B cell (primary cell): Measurements from ENCODE around the gene ME1. TPM values are rescaled to one million over a fixed set of nuclear protein-coding genes. Genes with fewer than 3 reads are reported as not detected.

Source experiments
- ATAC-seq: fragments of 200-7000 bp; cut with Tn5 transposase; one replicate; pipeline ENCODE4 v1.10.0; 2021; ENCODE audit warnings: low read depth, mild to moderate bottlenecking, moderate number of reproducible peaks, moderate library complexity
- CTCF ChIA-PET: fragments of 350-600 bp; sonication (Branson Sonifier 250); formaldehyde crosslinking; loops from one replicate; lab custom pipeline; 2021; ENCODE audit warnings: antibody characterized with exemption, inconsistent platforms; lab: Charles Lee
- POLR2A ChIA-PET: fragments of 350-600 bp; sonication (Branson Sonifier 250); formaldehyde crosslinking; loops from one replicate; lab custom pipeline; 2021; ENCODE audit warnings: antibody characterized with exemption; lab: Charles Lee
- DNase-seq: peaks from one replicate; pipeline ENCODE4 v3.0.0; 2013
- H2AFZ ChIP-seq: 2 replicates; pipeline ENCODE4 v1.6.1; 2012; ENCODE audit warnings: mild to moderate bottlenecking, low read depth, low read length; ENCODE audit not compliant: insufficient read depth, poor library complexity, severe bottlenecking
- H3K27ac ChIP-seq, 2 donors: 1 replicate in 1 of 2; 2 replicates in 1 of 2; pipeline ENCODE4 v1.5.1; 2012 to 2013; ENCODE audit warnings: low read length in 2 of 2, mild to moderate bottlenecking in 2 of 2, moderate library complexity in 1 of 2
- H3K27me3 ChIP-seq, 4 experiments: fragments of 200-600 bp in 1 of 4; sonication (generic) in 1 of 4; replicated peaks in 1 of 4; 1 replicate in 2 of 4; 2 replicates in 2 of 4; pipeline versions ENCODE4 v1.6.1 to v1.7.0; 2013 to 2016; ENCODE audit warnings: low read length in 3 of 4, mild to moderate bottlenecking in 2 of 4, mixed read lengths in 1 of 4, moderate library complexity in 1 of 4; ENCODE audit not compliant: insufficient read depth in 4 of 4, control insufficient read depth in 3 of 4; ENCODE audit errors: control extremely low read depth in 1 of 4
- H3K36me3 ChIP-seq, 2 experiments: replicated peaks in 1 of 2; 1 replicate in 1 of 2; 2 replicates in 1 of 2; pipeline versions ENCODE4 v1.6.1 to v1.7.1; 2013; ENCODE audit warnings: low read length in 1 of 2; ENCODE audit not compliant: insufficient read depth in 2 of 2, control insufficient read depth in 1 of 2; ENCODE audit errors: control extremely low read depth in 1 of 2, extremely low read depth in 1 of 2
- H3K4me1 ChIP-seq, 2 donors: fragments of 200-600 bp in 1 of 2; sonication (generic) in 1 of 2; 1 replicate in 1 of 2; 2 replicates in 1 of 2; pipeline versions ENCODE4 v1.5.1 to v1.6.1; 2013 to 2017; ENCODE audit warnings: low read length in 2 of 2; ENCODE audit not compliant: control insufficient read depth in 2 of 2, insufficient read depth in 2 of 2
- H3K4me2 ChIP-seq: replicated peaks from 2 replicates; pipeline ENCODE3; 2012; ENCODE audit warnings: mild to moderate bottlenecking, low read depth, low read length; ENCODE audit not compliant: poor library complexity, severe bottlenecking
- H3K4me3 ChIP-seq, 5 experiments: fragments of 200-600 bp in 1 of 5; sonication (generic) in 1 of 5; 1 replicate in 3 of 5; 2 replicates in 2 of 5; pipeline versions ENCODE4 v1.5.1 to v1.7.0; 2011 to 2016; ENCODE audit warnings: low read length in 4 of 5, mild to moderate bottlenecking in 4 of 5, low read depth in 2 of 5, control low read depth in 1 of 5, moderate library complexity in 1 of 5; ENCODE audit not compliant: insufficient read depth in 1 of 5; ENCODE audit errors: control extremely low read depth in 1 of 5, extremely low read depth in 1 of 5
- H3K79me2 ChIP-seq: fragments of 200-600 bp; sonication (generic); one replicate; pipeline ENCODE4 v1.6.0; 2016; ENCODE audit warnings: low read length; ENCODE audit not compliant: control insufficient read depth, insufficient read depth
- H3K9ac ChIP-seq: fragments of 200-600 bp; sonication (generic); 2 replicates; pipeline ENCODE4 v1.6.1; 2017; ENCODE audit warnings: mild to moderate bottlenecking, low read length, moderate library complexity
- H3K9me3 ChIP-seq, 3 donors: one replicate each; pipeline versions ENCODE4 v1.6.1 to v1.7.1; 2013; ENCODE audit warnings: low read length in 2 of 3; ENCODE audit not compliant: control insufficient read depth in 2 of 3, insufficient read depth in 1 of 3; ENCODE audit errors: control extremely low read depth in 1 of 3
- H4K20me1 ChIP-seq: 2 replicates; pipeline ENCODE4 v1.6.0; 2012; ENCODE audit warnings: mild to moderate bottlenecking, low read length; ENCODE audit not compliant: insufficient read depth, control insufficient read depth, poor library complexity, severe bottlenecking
- H3K27ac Mint-ChIP-seq: one replicate; pipeline ENCODE4 v1.8.0; 2021; ENCODE audit warnings: mixed read lengths
- H3K27me3 Mint-ChIP-seq: one replicate; pipeline ENCODE4 v1.8.0; 2021; ENCODE audit warnings: mixed read lengths
- H3K4me1 Mint-ChIP-seq: one replicate; pipeline ENCODE4 v1.8.0; 2021; ENCODE audit warnings: mixed read lengths
- H3K4me3 Mint-ChIP-seq: one replicate; pipeline ENCODE4 v1.8.0; 2021; ENCODE audit warnings: mixed read lengths
- H3K9me3 Mint-ChIP-seq: one replicate; pipeline ENCODE4 v1.8.0; 2022; ENCODE audit warnings: mixed read lengths; ENCODE audit not compliant: insufficient read depth
- CTCF ChIP-seq: fragments of 200-600 bp; IDR thresholded peaks from one replicate; pipeline ENCODE4 v1.8.0; 2022; ENCODE audit warnings: antibody characterized with exemption, mild to moderate bottlenecking
- EZH2 ChIP-seq: IDR thresholded peaks from 2 replicates; pipeline ENCODE4 v1.6.1; 2012; ENCODE audit warnings: borderline replicate concordance, low read depth, mild to moderate bottlenecking, moderate library complexity, low read length; ENCODE audit not compliant: insufficient read depth, poor library complexity, severe bottlenecking
- WGBS: methylation state at CpG from one replicate; pipeline ENCODE4 v1.1.5; 2013; ENCODE audit warnings: missing lambda C conversion rate; ENCODE audit not compliant: insufficient coverage; 5-methylcytosine and 5-hydroxymethylcytosine counted together
- intact Hi-C: fragments of 100-400 bp; cut with micrococcal nuclease; formaldehyde crosslinking; loops from one replicate; pipeline ENCODE4 v1.10.0; 2022
- polyA plus RNA-seq: library from polyadenylated mRNA; depleted of rRNA; stranded (reverse); fragments of >200 nt; gene quantifications from 2 replicates; pipeline ENCODE4 v1.2.3, GENCODE V29; 2012
- total RNA-seq, 2 donors: library from RNA; stranded (reverse); fragments of 120-200 nt in 1 of 2; gene quantifications; 1 replicate in 1 of 2; 2 replicates in 1 of 2; pipeline versions ENCODE4 v1.2.3 to v1.2.4, GENCODE V29; 2013 to 2022

ME1 gene
- total and polyA plus RNA-seq, 2 donors (not counting 1 experiment from before 2014, with no cell fraction given), result not detected

DNA sequence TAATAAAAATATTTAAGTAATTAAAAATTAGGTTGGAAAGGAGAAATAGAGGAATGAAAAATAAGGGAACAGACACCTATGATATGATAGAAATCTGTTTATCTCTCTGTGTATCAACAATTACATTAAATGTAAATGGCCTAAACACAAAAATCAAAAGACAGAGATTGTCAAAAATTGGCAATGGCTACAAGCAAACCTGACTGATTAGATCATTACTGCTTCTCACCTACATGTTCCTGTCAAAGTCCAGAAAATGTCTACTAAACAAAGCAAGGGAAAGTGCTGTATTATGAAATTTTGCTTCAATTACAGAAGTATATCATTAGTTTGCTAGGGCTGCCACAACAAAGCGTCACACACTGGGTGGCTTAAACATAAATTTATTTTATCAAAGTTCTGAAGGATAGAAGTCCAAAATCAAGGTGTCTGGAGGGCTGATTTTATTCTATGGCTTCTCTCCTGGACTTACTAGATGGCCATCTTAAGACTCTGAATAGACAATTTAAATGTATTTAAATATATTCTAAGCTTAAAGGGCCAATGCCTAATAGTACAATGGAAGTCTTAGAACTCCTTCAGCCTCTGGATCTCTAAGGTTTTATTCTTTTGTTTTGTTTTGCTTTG lies 6.3 kb downstream of the ME1 start:
- Histone ChIP-seq H3K9me3 (peaks cover 0 to 12% (median 5%) of the 10 kb centered on the region in 3 donors), H3K4me3 (no peak overlapping the region), H3K4me2 (no peak overlapping the region), H3K4me1 (no peaks in the 10 kb centered on the region), H3K27me3 (peaks cover 0 to 3% (median 0%) of the 10 kb centered on the region in 4 experiments), H4K20me1 (no peaks in the 10 kb centered on the region), H2AFZ (no peak overlapping the region), H3K79me2 (no peaks in the 10 kb centered on the region), H3K27ac (no peak overlapping the region), H3K9ac (no peak overlapping the region), H3K36me3 (no peaks in the 10 kb centered on the region)
- Mint-ChIP-seq H3K4me1 (no peaks in the 10 kb centered on the region), H3K27me3 (peaks cover 20% of the 10 kb centered on the region), H3K4me3 (no peak overlapping the region), H3K9me3 (peaks cover 6% of the 10 kb centered on the region), H3K27ac (no peak overlapping the region)
- WGBS, result no CpG with 5 or more reads among the region's 1 CpG
- ChIA-PET POLR2A (no interaction called here), CTCF (no interaction called here)
- intact Hi-C loops, result no loop called here
- TF ChIP-seq CTCF (no peak), EZH2 (no peak)
- no peak for DNase-seq
- no peak for ATAC-seq

GRCh38 chr6:83417880-83418663 lies 12.8 kb downstream of the ME1 start:
- intact Hi-C loops, result no loop called here
- Histone ChIP-seq H3K9ac (no peak overlapping the region), H3K36me3 (no peaks in the 10 kb centered on the region), H3K9me3 (no peaks in the 10 kb centered on the region), H3K4me2 (no peak overlapping the region), H2AFZ (no peak overlapping the region), H3K27ac (no peak overlapping the region), H3K79me2 (no peaks in the 10 kb centered on the region), H3K4me3 (no peak overlapping the region), H4K20me1 (no peaks in the 10 kb centered on the region), H3K4me1 (no peaks in the 10 kb centered on the region), H3K27me3 (no peaks in the 10 kb centered on the region)
- CTCF ChIA-PET, result no interaction called here
- Mint-ChIP-seq H3K9me3 (peaks cover 2% of the 10 kb centered on the region), H3K4me1 (no peaks in the 10 kb centered on the region), H3K27me3 (no peaks in the 10 kb centered on the region), H3K27ac (no peak overlapping the region), H3K4me3 (no peak overlapping the region)
- POLR2A ChIA-PET, result no interaction called here
- TF ChIP-seq CTCF (no peak), EZH2 (no peak)
- DNase-seq (no peak), ATAC-seq (no peak)
- no CpG with 5 or more reads among the region's 3 CpGs for WGBS
